GM13977 (cell line): Measurements from ENCODE around the gene GPR18.

Experiments used
- DNase-seq: peaks from one replicate; pipeline ENCODE4 v3.0.0; 2012; ENCODE audit warnings: low spot score
- in situ Hi-C: fragments of 300-500 bp; cut with MboI; formaldehyde crosslinking; loops from one replicate; pipeline ENCODE4 v1.12.0; 2022; ENCODE audit warnings: low sequenced_read_pairs, low pct_unique_long_range_greater_than_20kb, mixed read lengths, inconsistent platforms; ENCODE audit not compliant: unreplicated experiment
- TF ChIP-seq, protein P1 (sequence below): IDR thresholded peaks from 2 replicates; pipeline ENCODE4 v1.5.1; 2012; ENCODE audit warnings: mild to moderate bottlenecking, control low read depth; ENCODE audit not compliant: insufficient read depth; ENCODE audit errors: extremely low read depth, missing control alignments

The GPR18 gene

DNA sequence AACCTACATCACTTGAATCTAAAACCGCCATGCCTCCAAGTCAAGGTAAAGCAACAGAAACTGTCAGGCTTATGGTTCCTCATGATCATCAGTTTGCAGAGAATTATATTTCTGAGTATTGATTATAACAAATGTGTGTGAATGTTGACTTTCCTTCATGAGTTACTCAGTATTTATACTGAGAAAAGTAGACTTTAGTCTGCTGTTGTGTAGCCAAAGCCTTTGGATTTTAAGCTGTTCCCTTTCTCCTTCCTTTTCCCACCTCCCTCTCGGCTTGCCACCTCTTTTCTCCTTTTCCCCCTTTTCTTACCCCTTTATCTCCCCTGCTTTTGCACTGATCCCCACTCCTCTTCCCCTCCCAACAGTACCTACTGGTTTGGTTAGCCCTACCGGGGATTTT, 20.7 kb upstream of the GPR18 start:
- no peak for DNase-seq
- in situ Hi-C loops = loop anchor here (25.0 kb wide), 1 partner anchor 108 kb away; no protein-coding TSS in a partner anchor
- TF ChIP-seq, protein P1, sequence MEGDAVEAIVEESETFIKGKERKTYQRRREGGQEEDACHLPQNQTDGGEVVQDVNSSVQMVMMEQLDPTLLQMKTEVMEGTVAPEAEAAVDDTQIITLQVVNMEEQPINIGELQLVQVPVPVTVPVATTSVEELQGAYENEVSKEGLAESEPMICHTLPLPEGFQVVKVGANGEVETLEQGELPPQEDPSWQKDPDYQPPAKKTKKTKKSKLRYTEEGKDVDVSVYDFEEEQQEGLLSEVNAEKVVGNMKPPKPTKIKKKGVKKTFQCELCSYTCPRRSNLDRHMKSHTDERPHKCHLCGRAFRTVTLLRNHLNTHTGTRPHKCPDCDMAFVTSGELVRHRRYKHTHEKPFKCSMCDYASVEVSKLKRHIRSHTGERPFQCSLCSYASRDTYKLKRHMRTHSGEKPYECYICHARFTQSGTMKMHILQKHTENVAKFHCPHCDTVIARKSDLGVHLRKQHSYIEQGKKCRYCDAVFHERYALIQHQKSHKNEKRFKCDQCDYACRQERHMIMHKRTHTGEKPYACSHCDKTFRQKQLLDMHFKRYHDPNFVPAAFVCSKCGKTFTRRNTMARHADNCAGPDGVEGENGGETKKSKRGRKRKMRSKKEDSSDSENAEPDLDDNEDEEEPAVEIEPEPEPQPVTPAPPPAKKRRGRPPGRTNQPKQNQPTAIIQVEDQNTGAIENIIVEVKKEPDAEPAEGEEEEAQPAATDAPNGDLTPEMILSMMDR = no peak

DNA sequence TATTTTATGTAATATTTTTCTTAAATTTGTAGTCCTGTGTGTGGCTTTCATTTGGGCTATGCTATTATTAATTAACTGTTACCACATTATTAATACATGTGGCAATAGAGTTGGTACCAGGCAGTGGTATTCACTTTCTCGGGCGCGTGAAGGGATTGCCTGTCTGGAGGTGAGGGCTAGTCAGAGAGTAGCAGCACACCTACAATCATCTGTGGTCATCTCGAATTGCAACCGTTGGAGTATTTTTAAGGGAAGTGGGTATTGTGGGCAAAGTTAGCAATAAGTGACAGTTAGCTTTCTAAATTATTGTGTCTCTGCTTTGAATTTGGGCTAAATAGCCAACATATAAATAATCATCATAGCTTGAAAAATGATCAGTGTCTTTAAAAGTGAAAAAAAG, 20.0 kb upstream of the GPR18 start:
- TF ChIP-seq, protein P1 = no peak
- in situ Hi-C loops = loop anchor here (25.0 kb wide), 1 partner anchor 109 kb away; no protein-coding TSS in a partner anchor
- no peak for DNase-seq

DNA sequence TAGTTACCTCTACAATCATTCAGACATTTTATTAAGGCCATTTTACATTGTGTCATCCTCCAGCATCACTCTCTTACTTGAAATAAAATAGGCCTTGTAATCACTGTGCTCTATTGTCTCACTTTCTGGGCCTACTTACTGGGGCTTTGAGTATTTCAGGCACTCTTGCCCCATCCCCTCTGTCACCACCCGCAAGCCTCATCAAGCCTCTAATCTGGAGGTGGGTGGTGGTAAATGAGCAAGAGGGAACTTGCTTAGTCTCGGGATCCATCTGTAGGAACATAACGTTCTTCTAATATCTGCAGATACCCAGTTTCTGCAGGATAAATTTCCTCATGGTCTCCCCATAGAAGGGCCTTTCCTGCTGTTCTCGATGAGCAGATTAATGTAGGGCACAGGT, 19.4 kb upstream of the GPR18 start:
- TF ChIP-seq, protein P1 = no peak
- in situ Hi-C loops = loop anchor here (25.0 kb wide), 1 partner anchor 110 kb away; no protein-coding TSS in a partner anchor
- DNase-seq = no peak

DNA sequence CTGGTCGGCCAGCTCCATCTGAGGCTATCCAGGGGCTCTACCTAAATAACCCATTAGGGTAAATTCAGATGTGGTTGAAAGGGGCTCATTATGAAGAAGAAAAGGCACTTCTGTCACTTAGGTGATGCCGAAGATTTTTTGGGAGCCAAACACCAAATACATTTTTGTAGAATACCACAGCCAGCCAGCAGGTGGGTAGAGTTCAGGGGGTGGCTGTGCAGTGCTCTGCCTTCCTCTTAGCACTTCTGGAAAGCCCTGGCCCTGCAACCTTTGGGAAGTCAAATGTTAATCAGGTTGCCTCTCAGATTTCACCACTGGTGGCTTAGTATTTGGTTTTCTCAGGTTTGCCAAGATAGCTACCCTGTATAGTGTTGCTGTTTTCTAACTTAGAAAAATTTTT, 18.5 kb upstream of the GPR18 start:
- in situ Hi-C loops = loop anchor here (25.0 kb wide), 1 partner anchor 111 kb away; no protein-coding TSS in a partner anchor
- DNase-seq = no peak
- TF ChIP-seq, protein P1 = no peak

DNA sequence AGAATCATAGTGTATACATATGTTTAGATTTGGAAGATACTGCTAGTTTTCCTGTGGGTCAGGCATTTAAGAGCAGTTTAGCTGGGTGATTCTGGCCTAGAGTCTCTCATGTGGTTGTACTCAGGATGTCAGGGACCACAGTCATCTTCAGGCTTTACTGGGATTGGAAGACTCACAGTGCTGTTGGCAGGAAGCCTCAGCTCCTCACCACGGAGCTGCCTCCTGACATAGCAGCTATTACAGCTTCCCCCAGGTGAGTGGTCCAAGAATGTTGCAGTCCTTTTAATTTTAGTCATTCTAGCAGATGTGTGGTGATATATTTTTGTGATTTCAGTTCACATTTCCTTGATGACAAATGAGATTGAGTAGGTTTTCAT, 16.9 kb upstream of the GPR18 start:
- DNase-seq = no peak
- TF ChIP-seq, protein P1 = no peak
- in situ Hi-C loops = loop anchor here (25.0 kb wide), 1 partner anchor 112 kb away; no protein-coding TSS in a partner anchor

DNA sequence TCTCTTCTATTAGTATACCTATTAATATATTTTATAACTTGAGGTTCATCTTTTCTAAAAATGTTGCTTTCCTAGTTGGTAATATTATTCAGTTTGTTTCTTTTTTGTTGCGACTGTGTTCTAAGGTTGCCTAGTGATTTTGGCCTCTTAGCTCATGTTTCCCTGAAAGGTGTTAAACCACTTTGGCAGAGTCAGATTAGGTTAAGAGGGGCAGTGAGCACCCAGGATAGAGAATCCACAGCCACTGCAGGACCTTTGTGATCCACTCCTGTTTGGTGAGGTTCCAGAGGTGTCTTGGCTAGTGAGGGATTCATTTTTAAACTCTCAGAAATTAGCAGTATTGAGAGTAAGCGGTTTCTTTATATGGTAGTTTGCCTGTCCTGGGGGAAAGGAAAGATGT, 14.9 kb upstream of the GPR18 start:
- in situ Hi-C loops = loop anchor here (5.0 to 25.0 kb wide), 2 partner anchors 164 to 411 kb away; no protein-coding TSS in a partner anchor
- DNase-seq = no peak
- TF ChIP-seq, protein P1 = no peak
